HS-27A (cell line): Measurements from ENCODE around the gene SHISAL2A.

Experiments
- DNase-seq: peaks from one replicate; pipeline ENCODE4 v3.0.0-alpha.2; 2012; ENCODE audit warnings: low read depth, missing footprints

Gene SHISAL2A

DNA sequence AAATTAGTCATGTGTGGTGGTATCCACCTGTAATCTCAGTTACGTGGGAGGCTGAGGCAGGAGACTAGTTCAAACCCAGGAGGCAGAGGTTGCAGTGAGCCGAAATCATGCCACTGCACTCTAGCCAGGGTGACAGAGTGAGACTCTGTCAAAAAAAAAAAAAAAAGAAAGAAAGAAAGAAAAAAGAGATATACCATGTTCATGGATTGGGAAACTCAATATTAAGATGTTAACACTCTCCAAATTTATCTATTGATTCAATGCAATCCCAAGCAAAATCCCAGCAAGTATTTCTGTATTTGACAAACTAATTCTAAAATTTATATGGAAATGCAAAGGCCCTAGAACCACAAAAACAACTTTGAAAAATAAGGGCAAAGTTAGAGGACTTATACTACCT, 11.0 kb upstream of the SHISAL2A start:
- DNase-seq = no peak

GRCh38 chr1:52623812-52624211, 9.2 kb upstream of the SHISAL2A start:
- DNase-seq = no peak

DNA sequence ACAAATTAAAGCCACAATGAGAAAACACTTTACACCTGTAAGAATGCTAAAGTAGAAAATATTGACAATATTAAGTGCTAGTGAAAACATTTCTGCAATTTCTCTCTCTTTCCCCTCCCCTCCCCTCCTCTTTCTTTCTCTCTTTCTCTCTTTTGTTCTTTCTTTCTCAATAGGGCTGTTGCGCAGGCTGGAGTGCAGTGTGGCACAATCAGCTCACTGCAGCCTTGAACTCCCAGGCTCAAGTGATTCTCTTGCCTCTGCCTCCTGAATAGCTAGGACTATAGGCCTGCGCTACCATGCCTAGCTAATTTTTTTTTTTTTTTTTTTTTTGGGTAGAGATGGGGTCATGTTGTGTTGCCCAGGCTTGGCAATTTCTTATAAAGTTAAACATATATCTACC, 5.9 kb upstream of the SHISAL2A start:
- no peak for DNase-seq

DNA sequence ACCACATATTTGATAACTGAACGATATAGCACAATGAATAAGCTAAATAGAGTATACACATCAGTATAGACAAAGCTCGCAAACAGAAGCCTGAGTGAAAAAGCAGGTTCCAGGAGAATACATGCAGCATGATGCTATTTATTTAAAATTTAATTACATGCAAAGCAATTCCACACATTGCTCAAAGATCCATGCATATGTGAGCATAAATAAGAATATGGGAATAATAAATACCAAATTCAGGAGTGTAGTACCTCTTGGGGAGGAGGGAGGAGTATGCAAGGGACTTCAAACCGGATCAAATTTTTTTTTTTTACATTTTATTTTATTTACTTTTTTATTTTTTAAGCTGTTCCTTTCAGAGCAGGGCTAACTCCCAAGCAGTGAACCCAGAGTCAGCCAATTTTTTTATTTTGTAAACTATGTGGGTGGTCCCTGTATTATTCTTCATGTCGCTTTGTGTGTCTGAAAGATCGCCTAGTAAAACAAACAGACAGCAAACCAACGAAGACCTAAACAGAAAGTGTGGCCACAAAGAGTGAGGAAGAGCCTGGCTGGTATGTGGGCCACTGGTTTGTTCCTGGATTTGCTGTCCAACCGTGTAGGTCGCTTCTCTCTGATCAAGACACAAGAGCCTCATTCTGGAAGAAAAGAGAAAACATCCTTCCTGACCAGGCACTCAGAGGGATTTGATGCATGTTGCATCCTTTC, 4.2 kb upstream of the SHISAL2A start:
- no peak for DNase-seq

DNA sequence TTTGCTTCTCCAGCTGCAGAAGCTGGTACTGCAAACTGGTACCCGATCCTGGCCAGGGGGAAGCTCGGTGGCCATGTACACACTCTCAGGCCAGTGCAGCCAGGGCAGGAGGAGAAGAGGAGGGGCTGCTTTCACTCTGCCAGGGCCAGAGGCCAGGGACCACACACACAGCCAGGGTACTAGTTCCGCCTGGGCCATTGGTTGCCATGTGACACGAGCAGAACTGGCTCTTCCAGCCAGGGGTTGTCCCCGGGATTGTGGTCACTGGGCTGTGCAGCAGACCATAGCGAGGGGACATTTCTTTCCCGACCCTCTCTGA, 3.7 kb upstream of the SHISAL2A start:
- DNase-seq = no peak

DNA sequence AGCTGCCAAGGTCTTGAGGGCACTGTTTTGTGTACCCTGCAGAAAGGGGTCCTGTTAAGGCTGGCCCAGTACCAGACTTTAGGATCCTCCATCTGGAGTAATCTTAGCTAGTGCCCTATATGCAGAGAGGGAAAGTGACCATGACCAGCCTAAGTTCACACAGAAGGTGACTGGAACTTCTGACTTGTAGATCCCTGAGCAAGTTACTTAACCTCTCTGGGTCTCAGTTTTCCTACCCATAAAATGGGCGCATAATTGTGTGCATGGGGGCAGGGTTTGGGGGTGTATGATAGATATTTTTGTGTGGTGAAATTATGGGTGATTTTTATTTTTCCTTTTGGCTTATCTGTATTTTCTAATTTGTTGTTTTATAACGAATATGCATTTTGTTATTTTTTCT, 3.3 kb upstream of the SHISAL2A start:
- no peak for DNase-seq

- no peak for DNase-seq
Measured at GRCh38 chr1:52631759-52632331, 1.1 kb upstream of the SHISAL2A start.

- DNase-seq = no peak
Measured at GRCh38 chr1:52633291-52633754, 355 bp downstream of the SHISAL2A start.

- DNase-seq = no peak
Measured at GRCh38 chr1:52634111-52634510, 1.1 kb downstream of the SHISAL2A start.

GRCh38 chr1:52635321-52636089, 2.5 kb downstream of the SHISAL2A start:
- DNase-seq = no peak

DNA sequence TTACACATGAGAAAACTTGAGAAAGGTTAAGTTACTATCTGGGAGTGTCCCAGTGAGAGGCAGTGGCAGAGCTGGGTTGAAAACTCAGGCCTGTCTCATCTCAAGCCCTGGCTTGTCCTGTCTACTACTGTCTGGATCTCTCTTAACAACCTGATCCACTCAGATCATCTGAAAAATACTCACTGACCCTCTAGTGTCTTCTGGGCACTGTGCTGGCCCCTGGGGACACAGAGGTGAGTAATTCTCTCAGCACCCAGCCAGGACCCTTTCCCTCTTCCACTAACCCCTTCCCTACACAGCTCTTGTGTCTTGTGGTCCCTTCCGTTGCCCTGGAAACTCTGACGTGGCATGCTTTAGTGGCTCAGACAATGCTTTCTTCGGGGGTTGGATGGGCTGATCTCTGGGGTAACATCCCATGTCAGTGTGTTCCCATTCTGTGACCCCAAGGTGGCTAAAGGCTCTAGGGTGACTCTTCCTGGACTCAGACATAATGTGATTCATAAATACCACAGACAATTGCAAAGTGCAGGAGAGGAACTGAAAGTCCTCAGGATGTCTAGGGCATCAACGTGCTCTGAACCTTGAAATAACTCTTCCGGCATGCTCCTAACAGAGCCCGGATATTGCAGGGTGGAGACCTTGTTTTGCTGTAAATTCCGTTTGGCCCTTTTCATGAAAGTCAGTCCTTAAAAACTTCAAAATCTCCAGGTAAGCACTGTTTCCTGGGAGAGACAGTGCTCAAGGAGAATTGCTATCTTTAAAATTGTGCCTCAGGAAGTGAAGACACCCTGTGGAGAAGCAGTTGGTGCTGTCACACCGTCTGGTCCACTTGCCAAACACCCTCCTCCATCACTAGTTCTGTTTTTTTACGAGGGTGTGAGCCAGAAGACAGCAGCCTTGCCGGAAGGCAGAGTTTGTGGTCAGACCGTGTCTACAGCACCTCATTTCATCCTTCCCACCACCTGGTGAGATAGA, 4.0 kb downstream of the SHISAL2A start:
- DNase-seq = no peak

DNA sequence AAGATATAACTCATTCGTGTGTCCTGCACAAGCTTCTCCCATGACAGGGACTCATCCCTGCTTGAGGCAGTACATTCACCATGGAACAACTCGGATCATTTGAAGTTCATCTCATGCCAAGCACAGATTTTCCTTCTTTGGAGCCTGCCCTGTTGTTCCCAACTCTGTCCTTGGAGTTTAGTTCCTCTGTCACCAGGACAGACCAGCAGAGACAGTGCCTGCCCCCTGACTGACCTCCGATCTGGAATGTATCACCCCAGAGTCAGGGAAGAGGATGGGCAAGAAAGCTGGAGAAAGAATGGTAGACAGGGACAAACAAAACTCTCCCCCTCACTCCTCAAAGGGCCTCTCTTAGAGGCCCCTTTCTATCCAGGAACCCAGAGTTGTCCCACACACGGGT, 5.0 kb downstream of the SHISAL2A start:
- no peak for DNase-seq

DNA sequence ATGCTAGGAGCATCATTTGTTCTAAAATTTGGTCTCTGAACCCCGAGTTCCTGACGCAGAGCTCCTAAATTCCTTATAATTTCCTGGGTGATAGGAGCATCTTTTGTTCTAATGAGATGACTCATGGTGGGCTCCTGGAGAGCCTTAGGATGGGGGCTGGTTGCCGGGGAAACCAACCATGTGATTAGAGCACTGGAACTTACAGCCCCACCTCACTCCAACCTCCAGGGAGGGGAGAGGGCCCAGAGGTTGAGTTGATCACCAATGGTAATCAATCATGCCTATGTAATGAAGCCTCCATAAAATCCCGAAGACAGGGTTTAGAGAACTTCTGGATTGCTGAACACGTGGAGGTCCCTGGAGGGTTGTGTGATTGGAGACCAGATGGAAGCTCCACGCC, 7.7 kb downstream of the SHISAL2A start:
- DNase-seq = no peak

DNA sequence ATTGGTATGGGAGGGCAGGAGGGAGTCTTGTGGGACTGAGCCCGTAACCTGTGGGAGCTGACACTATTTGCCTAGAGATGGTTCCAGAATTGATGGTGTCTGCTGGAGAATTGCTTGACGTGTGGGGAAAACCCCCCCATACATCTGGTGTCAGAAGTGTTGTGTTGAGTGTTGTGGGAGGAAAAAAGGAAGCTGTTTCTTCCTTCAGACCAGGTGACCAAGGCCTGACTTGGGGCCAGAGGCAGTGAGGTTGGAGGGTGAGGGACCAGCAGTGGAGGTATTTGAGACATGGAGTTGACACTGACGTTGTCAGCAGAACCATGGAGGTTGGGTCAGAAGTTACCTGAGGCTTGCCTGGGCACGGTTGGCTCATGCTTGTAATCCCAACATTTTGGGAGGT, 8.3 kb downstream of the SHISAL2A start:
- no peak for DNase-seq

DNA sequence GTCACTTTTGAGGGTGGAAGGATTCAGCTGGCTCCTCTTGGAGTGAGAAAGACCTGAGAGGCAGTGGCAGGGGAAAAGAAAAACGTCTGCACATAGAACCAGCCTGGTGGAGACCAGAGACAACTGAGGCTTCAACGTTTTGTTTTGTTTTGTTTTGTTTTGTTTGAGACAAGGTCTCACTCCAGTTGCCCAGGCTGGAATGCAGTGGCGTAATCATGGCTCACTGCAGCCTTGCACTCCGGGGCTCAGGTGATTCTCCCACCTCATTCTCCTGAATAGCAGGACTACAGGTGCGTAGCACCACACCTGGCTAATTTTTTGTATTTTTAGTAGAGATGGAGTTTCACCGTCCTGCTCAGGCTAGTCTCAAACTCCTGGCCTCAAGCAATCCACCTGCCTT, 12.3 kb downstream of the SHISAL2A start:
- no peak for DNase-seq

DNA sequence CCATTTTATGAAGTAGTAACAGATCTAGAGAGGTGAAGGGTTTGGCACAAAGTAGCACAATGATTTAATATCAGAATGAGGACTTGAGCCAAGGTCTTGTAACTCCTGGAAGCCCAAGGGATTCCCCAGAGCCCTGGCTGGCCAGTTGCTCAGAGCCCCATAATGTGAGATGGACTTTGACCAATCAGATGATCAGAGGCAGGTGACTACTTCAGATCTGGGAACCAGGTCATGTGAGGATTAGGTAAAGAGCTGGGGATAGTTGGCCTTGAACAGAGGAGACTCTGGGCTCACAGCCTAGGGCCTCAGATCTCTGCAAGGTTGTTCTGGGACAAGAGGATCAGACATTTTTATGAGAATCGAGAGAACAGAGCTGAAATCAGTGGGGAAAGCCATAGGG, 18.9 kb downstream of the SHISAL2A start:
- no peak for DNase-seq

GRCh38 chr1:52653207-52653849, 20.4 kb downstream of the SHISAL2A start:
- DNase-seq = no peak

- no peak for DNase-seq
Measured at GRCh38 chr1:52654063-52654462, 21.1 kb downstream of the SHISAL2A start.

GRCh38 chr1:52657702-52658101, 24.7 kb downstream of the SHISAL2A start:
- no peak for DNase-seq

DNA sequence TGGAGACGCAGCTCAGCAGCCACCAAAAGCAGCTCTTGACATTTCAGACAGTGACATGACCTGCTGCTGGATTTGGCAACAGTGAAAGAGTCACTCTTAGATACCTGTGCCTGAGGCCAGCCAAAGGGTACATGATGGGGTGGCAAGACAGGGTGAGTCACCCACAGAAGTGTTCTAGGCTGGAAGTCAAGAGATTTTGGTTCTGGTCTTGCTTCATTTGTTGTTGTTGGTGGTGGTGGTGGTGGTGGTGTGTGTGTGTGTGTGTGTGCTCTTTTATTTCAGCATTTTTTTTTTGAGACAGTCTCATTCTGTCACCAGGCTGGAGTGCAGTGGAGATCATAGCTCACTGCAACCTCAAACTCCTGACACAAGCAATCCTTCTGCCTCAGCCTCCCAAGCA, 25.8 kb downstream of the SHISAL2A start:
- DNase-seq = no peak

DNA sequence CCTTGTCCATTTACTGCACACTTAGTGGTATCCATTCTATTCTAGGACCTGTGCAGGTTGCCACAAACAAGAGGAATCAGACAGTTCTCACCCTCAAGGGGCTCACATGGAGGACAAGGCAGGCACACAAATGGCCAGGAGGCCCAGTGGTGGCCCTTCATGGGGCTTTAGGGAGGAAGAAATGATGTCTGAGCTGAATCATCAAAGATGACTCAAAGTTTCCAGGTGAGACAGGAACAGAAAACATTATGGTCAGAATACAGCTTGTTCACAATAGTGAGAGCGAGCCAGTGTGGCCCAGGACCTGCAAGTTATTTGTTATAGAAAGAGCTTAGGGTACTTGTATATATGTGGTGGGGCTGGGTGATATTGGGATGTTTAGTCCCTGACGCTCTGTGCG, 26.4 kb downstream of the SHISAL2A start:
- DNase-seq = no peak
